ENCODE measurements around the gene SCN3A.

DNA sequence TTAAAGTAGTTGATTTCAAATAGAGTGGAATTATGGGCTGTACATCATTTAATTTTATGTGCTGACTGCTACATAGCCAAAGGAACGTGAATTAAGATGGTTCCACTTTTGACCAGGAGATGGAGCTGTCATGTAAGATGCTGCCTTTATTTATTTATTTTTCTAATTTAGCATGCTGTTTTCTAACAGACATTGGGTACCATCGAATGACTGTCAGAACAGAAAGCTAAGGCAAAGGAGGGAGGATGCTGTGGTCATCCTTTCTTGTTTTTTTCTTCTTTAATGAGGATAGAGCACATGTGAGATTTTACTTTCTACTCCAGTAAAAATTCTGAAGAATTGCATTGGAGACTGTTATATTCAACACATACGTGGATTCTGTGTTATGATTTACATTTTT, 35.4 kb upstream of the SCN3A start, which contains the start of gene SCN2A:
- TF ChIP-seq POLR2AphosphoS5 (IDR thresholded peaks at IDR 0.05) (no peak), EP300 (IDR thresholded peaks at IDR 0.05) (no peak)
- TF ChIP-seq, protein P1, sequence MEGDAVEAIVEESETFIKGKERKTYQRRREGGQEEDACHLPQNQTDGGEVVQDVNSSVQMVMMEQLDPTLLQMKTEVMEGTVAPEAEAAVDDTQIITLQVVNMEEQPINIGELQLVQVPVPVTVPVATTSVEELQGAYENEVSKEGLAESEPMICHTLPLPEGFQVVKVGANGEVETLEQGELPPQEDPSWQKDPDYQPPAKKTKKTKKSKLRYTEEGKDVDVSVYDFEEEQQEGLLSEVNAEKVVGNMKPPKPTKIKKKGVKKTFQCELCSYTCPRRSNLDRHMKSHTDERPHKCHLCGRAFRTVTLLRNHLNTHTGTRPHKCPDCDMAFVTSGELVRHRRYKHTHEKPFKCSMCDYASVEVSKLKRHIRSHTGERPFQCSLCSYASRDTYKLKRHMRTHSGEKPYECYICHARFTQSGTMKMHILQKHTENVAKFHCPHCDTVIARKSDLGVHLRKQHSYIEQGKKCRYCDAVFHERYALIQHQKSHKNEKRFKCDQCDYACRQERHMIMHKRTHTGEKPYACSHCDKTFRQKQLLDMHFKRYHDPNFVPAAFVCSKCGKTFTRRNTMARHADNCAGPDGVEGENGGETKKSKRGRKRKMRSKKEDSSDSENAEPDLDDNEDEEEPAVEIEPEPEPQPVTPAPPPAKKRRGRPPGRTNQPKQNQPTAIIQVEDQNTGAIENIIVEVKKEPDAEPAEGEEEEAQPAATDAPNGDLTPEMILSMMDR (IDR thresholded peaks at IDR 0.05), result peak; percentile 41 to 57 (median 51)
